GM19035 (cell line): ENCODE results near the gene PLEKHA3.
A peak's percentile ranks its signal among the peaks of the same experiment; 100 is the strongest.

ENCODE experiments used
- ATAC-seq: cut with Tn5 transposase; IDR thresholded peaks from one replicate; pipeline ENCODE4 v1.9.1; 2021; ENCODE audit not compliant: unreplicated experiment

PLEKHA3 gene

GRCh38 chr2:178478439-178479274 is 1.6 kb upstream of the PLEKHA3 start, which contains the start of gene FKBP7:
TSS of gene FKBP7 (minus strand) at chr2:178478600. CDS start at chr2:178478499, 101 bp downstream.
- ATAC-seq, result peak; percentile 48

- ATAC-seq, result no peak
Measured at GRCh38 chr2:178479275-178479616, 1.0 kb upstream of the PLEKHA3 start.

GRCh38 chr2:178479758-178480226 is 465 bp upstream of the PLEKHA3 start:
- no peak for ATAC-seq

- peak; percentile 21 for ATAC-seq
Measured at GRCh38 chr2:178482437-178482836, 2.2 kb downstream of the PLEKHA3 start.

GRCh38 chr2:178484245-178485041 is 4.2 kb downstream of the PLEKHA3 start:
- ATAC-seq, result no peak

- no peak for ATAC-seq
Measured at GRCh38 chr2:178485356-178485755, 5.1 kb downstream of the PLEKHA3 start.

- ATAC-seq, result no peak
Measured at GRCh38 chr2:178491612-178492011, 11.4 kb downstream of the PLEKHA3 start.

- no peak for ATAC-seq
Measured at GRCh38 chr2:178496049-178496448, 15.8 kb downstream of the PLEKHA3 start.

- peak; percentile 58 for ATAC-seq
Measured at GRCh38 chr2:178498137-178498536, 17.9 kb downstream of the PLEKHA3 start.

GRCh38 chr2:178499640-178500039 is 19.4 kb downstream of the PLEKHA3 start:
- no peak for ATAC-seq

- ATAC-seq, result no peak
Measured at GRCh38 chr2:178502751-178503150, 22.5 kb downstream of the PLEKHA3 start.

- no peak for ATAC-seq
Measured at GRCh38 chr2:178506101-178506500, 25.8 kb downstream of the PLEKHA3 start.

- no peak for ATAC-seq
Measured at GRCh38 chr2:178506524-178506923, 26.3 kb downstream of the PLEKHA3 start.

GRCh38 chr2:178506949-178507348 is 26.7 kb downstream of the PLEKHA3 start:
- no peak for ATAC-seq

- ATAC-seq, result no peak
Measured at GRCh38 chr2:178508646-178509045, 28.4 kb downstream of the PLEKHA3 start.

- ATAC-seq, result no peak
Measured at GRCh38 chr2:178510384-178510783, 30.1 kb downstream of the PLEKHA3 start.

- no peak for ATAC-seq
Measured at GRCh38 chr2:178512484-178512883, 32.2 kb downstream of the PLEKHA3 start.

- no peak for ATAC-seq
Measured at GRCh38 chr2:178513876-178514275, 33.6 kb downstream of the PLEKHA3 start.

- ATAC-seq, result no peak
Measured at GRCh38 chr2:178514664-178515063, 34.4 kb downstream of the PLEKHA3 start.

GRCh38 chr2:178517496-178517895 is 37.2 kb downstream of the PLEKHA3 start:
- no peak for ATAC-seq

GRCh38 chr2:178521304-178522150 is 41.3 kb downstream of the PLEKHA3 start:
- no peak for ATAC-seq
